HepG2 (cell line): ENCODE data around the gene CSTF1. TPM values are rescaled to one million over a fixed set of nuclear protein-coding genes. Genes with fewer than 3 reads are reported as not detected.
A peak's percentile ranks its signal among the peaks of the same experiment; 100 is the strongest.

Experiments used
- DZIP1 ChIP-seq: sonication (generic); formaldehyde crosslinking; IDR thresholded peaks from 2 replicates; pipeline ENCODE4 v1.5.0; 2020; ENCODE audit warnings: mild to moderate bottlenecking, missing genetic modification reagents
- ETV6 ChIP-seq: sonication (generic); formaldehyde crosslinking; conservative IDR thresholded peaks from 2 replicates; pipeline ENCODE4 v1.4.0; 2020; ENCODE audit warnings: missing genetic modification reagents
- GABPA ChIP-seq, 2 experiments: IDR thresholded peaks; 2 replicates each; pipeline ENCODE4 v1.6.1; 2011 to 2016; ENCODE audit warnings: low read depth in 2 of 2, low read length in 1 of 2, missing biosample characterization in 1 of 2, missing genetic modification characterization in 1 of 2
- PTBP1 ChIP-seq: fragments of 200-400 bp; formaldehyde crosslinking; IDR thresholded peaks from 2 replicates; pipeline ENCODE4 v1.6.1; 2018; ENCODE audit warnings: low read length, low read depth; ENCODE audit not compliant: poor library complexity, severe bottlenecking
- RBM39 ChIP-seq: fragments of 200-400 bp; formaldehyde crosslinking; IDR thresholded peaks from one replicate; pipeline ENCODE4 v1.6.1; 2018; ENCODE audit warnings: antibody characterized with exemption, mild to moderate bottlenecking, low read depth, low read length; ENCODE audit not compliant: poor library complexity, severe bottlenecking
- RXRB ChIP-seq: IDR thresholded peaks from 2 replicates; pipeline ENCODE4 v1.6.1; 2016; ENCODE audit warnings: borderline replicate concordance, missing genetic modification reagents, missing compliant biosample characterization
- SKI ChIP-seq: fragments of 450-650 bp; IDR thresholded peaks from one replicate; pipeline ENCODE4 v1.6.1; 2018; ENCODE audit warnings: mild to moderate bottlenecking; ENCODE audit not compliant: partially characterized antibody
- ZBTB20 ChIP-seq: sonication (generic); formaldehyde crosslinking; IDR thresholded peaks from 2 replicates; pipeline ENCODE4 v1.8.1; 2023; ENCODE audit warnings: missing genetic modification reagents, low read depth, mild to moderate bottlenecking, borderline replicate concordance
- ZFP1 ChIP-seq: IDR thresholded peaks from 2 replicates; pipeline ENCODE4 v1.6.1; 2016
- ZNF317 ChIP-seq: sonication (generic); formaldehyde crosslinking; IDR thresholded peaks from 2 replicates; pipeline ENCODE4 v1.5.0; 2020; ENCODE audit warnings: mild to moderate bottlenecking, missing genetic modification reagents
- ZNF556 ChIP-seq: sonication (generic); formaldehyde crosslinking; IDR thresholded peaks from 2 replicates; pipeline ENCODE4 v1.4.0; 2020; ENCODE audit warnings: mild to moderate bottlenecking, missing genetic modification reagents, borderline replicate concordance
- ZNF616 ChIP-seq: sonication (generic); formaldehyde crosslinking; IDR thresholded peaks from 2 replicates; pipeline ENCODE4 v1.5.0; 2020; ENCODE audit warnings: low read depth, mild to moderate bottlenecking, missing genetic modification reagents
- ZNF646 ChIP-seq: sonication (generic); formaldehyde crosslinking; IDR thresholded peaks from 2 replicates; pipeline ENCODE4 v1.9.0; 2021; ENCODE audit warnings: mild to moderate bottlenecking, missing genetic modification reagents
- ZNF75D ChIP-seq: sonication (generic); formaldehyde crosslinking; IDR thresholded peaks from 2 replicates; pipeline ENCODE4 v1.8.1; 2023; ENCODE audit warnings: missing genetic modification reagents, mild to moderate bottlenecking, borderline replicate concordance
- ZNF83 ChIP-seq: sonication (generic); formaldehyde crosslinking; IDR thresholded peaks from 2 replicates; pipeline ENCODE4 v1.4.0; 2020; ENCODE audit warnings: missing genetic modification reagents, mild to moderate bottlenecking, borderline replicate concordance
- ZSCAN25 ChIP-seq: sonication (generic); formaldehyde crosslinking; IDR thresholded peaks from 2 replicates; pipeline ENCODE4 v1.8.0; 2022; ENCODE audit warnings: mild to moderate bottlenecking, missing genetic modification reagents
- polyA plus RNA-seq, 8 experiments: library from polyadenylated mRNA; depleted of rRNA in 3 of 8; stranded (reverse) in 7 of 8; unstranded in 1 of 8; fragments of >200 nt; fragmentation: Illumina TruSeq in 4 of 8; extraction: Trizol in 4 of 8; gene quantifications; 2 replicates each; pipeline versions ENCODE4 v1.2.1 to v1.2.3, GENCODE V29; 2011 to 2016; ENCODE audit warnings: low read depth in 4 of 8, missing spikeins in 1 of 8, mixed read lengths in 1 of 8; ENCODE audit not compliant: insufficient read depth in 1 of 8
- total RNA-seq, 5 experiments: library from RNA; depleted of rRNA; stranded (reverse); fragments of >200 nt; fragmentation: Illumina TruSeq; extraction: Trizol; gene quantifications; 2 replicates each; pipeline ENCODE4 v1.2.3, GENCODE V29; 2016; ENCODE audit warnings: low read depth in 1 of 5

CSTF1 gene
- total and polyA plus RNA-seq, 2 of the 13 experiments (the other 11 are each of a cell fraction or from before 2014, with no cell fraction given), result 70.9 to 100 TPM

GRCh38 chr20:56392132-56392880, at the start of gene CSTF1, which contains the start of gene AURKA (continued):
- TF ChIP-seq ZBTB20 (CRISPR knock-in tag) (peak; percentile 97), SKI (peak; percentile 77), ZNF83 (CRISPR knock-in tag) (no peak), ZSCAN25 (peak; percentile 71), ZNF317 (peak; percentile 91), ZNF556 (CRISPR knock-in tag) (peak; percentile 98), ETV6 (peak; percentile 92), ZNF616 (peak; percentile 76; the same call in 1 of the 2 replicates), PTBP1 (no peak), RXRB (peak; percentile 93), DZIP1 (CRISPR knock-in tag) (peak; percentile 98), ZNF75D (CRISPR knock-in tag) (no peak), ZNF646 (CRISPR knock-in tag) (no peak), RBM39 (peak; percentile 91), GABPA (IDR thresholded peaks at IDR 0.05; ENCODE audit: low read depth, low read length) (peak; percentile 25; the same call in 1 of the 2 replicates), GABPA (CRISPR knock-in tag; IDR thresholded peaks at IDR 0.05; ENCODE audit: low read depth) (peak; percentile 89), ZFP1 (peak; percentile 93)
